Activated B cell treated with CpG ODN at 0.5 μM for 24 hours (primary cell): ENCODE data around the gene ADAM12. TPM values are rescaled to one million over a fixed set of nuclear protein-coding genes. Genes with fewer than 3 reads are reported as not detected.

ENCODE experiments used
- ATAC-seq: fragments of 200-7000 bp; cut with Tn5 transposase; one replicate; pipeline ENCODE4 v1.10.0; 2021; ENCODE audit warnings: low read depth, mild to moderate bottlenecking, moderate library complexity
- CTCF ChIA-PET: fragments of 350-600 bp; sonication (Branson Sonifier 250); formaldehyde crosslinking; loops from one replicate; lab custom pipeline; 2021; ENCODE audit warnings: antibody characterized with exemption; lab: Charles Lee
- POLR2A ChIA-PET: fragments of 350-600 bp; sonication (Branson Sonifier 250); formaldehyde crosslinking; loops from one replicate; lab custom pipeline; 2021; ENCODE audit warnings: antibody characterized with exemption; lab: Charles Lee
- DNase-seq: peaks from one replicate; pipeline ENCODE4 v3.0.0; 2022
- H3K27ac Mint-ChIP-seq: one replicate; pipeline ENCODE4 v1.8.0; 2020; ENCODE audit warnings: mixed read lengths
- H3K27me3 Mint-ChIP-seq: one replicate; pipeline ENCODE4 v1.8.0; 2021; ENCODE audit warnings: mixed read lengths
- H3K36me3 Mint-ChIP-seq: one replicate; pipeline ENCODE4 v1.8.0; 2021; ENCODE audit warnings: low read depth, mixed read lengths
- H3K4me1 Mint-ChIP-seq: one replicate; pipeline ENCODE4 v1.8.0; 2021; ENCODE audit warnings: mixed read lengths
- H3K4me3 Mint-ChIP-seq: one replicate; pipeline ENCODE4 v1.8.0; 2020; ENCODE audit warnings: mild to moderate bottlenecking, mixed read lengths
- H3K9me3 Mint-ChIP-seq: one replicate; pipeline ENCODE4 v1.8.0; 2020; ENCODE audit warnings: mixed read lengths
- CTCF ChIP-seq: fragments of 200-600 bp; IDR thresholded peaks from one replicate; pipeline ENCODE4 v1.8.0; 2022; ENCODE audit warnings: antibody characterized with exemption, mild to moderate bottlenecking
- intact Hi-C: fragments of 100-400 bp; cut with micrococcal nuclease; formaldehyde crosslinking; loops from one replicate; pipeline ENCODE4 v1.15.1; 2024
- total RNA-seq: library from RNA; stranded (reverse); gene quantifications from 2 replicates; pipeline ENCODE4 v1.2.3, GENCODE V29; 2022

The ADAM12 gene
- total RNA-seq, 1 donor from 2014 or later = 0.84 TPM

- Mint-ChIP-seq H3K9me3 (no peaks in the 10 kb centered on the region), H3K4me1 (no peaks in the 10 kb centered on the region), H3K36me3 (no peaks in the 10 kb centered on the region), H3K4me3 (no peak overlapping the region), H3K27ac (no peak overlapping the region), H3K27me3 (peaks cover 5% of the 10 kb centered on the region)
- intact Hi-C loops = no loop called here
- ATAC-seq (no peak), DNase-seq (no peak)
- CTCF ChIA-PET = no interaction called here
- POLR2A ChIA-PET = no interaction called here
- TF ChIP-seq CTCF = no peak
Observed at GRCh38 chr10:126207851-126208250, 180.4 kb downstream of the ADAM12 start.

DNA sequence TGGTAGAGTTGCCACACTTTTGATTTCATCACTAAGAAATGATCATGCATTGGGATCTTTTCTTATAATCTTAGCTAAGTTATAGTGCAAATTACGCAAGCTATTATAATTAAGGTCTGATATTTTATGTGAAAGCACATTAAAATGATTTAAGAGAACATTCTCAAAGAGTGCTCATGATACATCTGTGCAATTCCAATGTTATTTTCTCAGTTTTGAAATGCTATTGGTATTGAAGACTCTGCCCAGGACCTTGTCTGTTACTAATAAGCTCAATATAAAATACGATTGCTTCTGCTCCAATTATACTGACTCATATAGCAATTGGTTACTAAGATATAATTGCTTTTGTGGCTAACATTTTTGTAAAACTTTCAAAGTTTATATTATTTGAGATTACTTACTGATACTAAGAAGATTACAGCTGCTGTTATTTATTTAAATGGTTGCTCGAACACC lies 180.9 kb downstream of the ADAM12 start:
- Mint-ChIP-seq H3K4me3 (no peak overlapping the region), H3K4me1 (no peaks in the 10 kb centered on the region), H3K9me3 (no peaks in the 10 kb centered on the region), H3K36me3 (no peaks in the 10 kb centered on the region), H3K27me3 (peaks cover 5% of the 10 kb centered on the region), H3K27ac (no peak overlapping the region)
- TF ChIP-seq CTCF = no peak
- POLR2A ChIA-PET = no interaction called here
- CTCF ChIA-PET = no interaction called here
- no peak for DNase-seq
- intact Hi-C loops = no loop called here
- ATAC-seq = no peak

DNA sequence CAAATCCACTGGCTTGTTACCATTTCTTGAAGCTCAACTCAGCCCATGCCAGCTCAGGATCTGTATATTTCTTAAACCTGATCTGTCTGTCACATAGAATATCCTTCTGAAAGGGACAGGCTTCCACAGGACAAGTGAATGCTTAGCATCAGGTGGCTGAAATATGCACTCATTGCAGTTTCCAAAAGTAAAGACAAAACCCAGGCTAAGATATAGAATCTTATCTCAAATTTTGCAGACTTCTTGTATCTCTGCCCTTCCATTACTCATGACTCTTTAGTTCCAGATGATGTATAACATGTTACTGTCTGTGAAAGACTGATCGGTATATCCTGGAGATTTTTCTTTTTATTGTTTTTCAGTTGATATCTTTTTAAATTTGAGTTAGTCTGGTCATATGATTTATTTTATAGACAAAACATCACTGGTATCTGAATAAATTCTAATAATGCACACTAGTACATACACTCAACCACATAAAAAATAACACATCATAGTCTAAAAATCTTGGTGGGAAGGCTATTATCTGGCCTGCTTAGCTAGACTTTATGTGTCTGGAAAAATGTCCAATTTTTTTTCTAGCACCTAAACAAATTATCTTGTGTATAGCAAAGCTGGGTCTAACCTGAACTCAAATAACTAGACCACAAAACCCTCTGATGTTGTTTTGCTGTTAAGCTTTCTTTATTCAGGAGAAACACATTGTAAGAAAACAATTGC lies 182.6 kb downstream of the ADAM12 start:
- Mint-ChIP-seq H3K27me3 (peaks cover 4% of the 10 kb centered on the region), H3K36me3 (no peaks in the 10 kb centered on the region), H3K4me1 (no peaks in the 10 kb centered on the region), H3K27ac (no peak overlapping the region), H3K9me3 (no peaks in the 10 kb centered on the region), H3K4me3 (no peak overlapping the region)
- ChIA-PET CTCF (no interaction called here), POLR2A (no interaction called here)
- TF ChIP-seq CTCF = no peak
- intact Hi-C loops = no loop called here
- DNase-seq (no peak), ATAC-seq (no peak)

- Mint-ChIP-seq H3K4me1 (no peaks in the 10 kb centered on the region), H3K27ac (no peak overlapping the region), H3K36me3 (no peaks in the 10 kb centered on the region), H3K4me3 (no peak overlapping the region), H3K9me3 (no peaks in the 10 kb centered on the region), H3K27me3 (no peaks in the 10 kb centered on the region)
- intact Hi-C loops = no loop called here
- CTCF ChIA-PET = no interaction called here
- no peak for TF ChIP-seq CTCF
- DNase-seq (no peak), ATAC-seq (no peak)
- POLR2A ChIA-PET = no interaction called here
Observed at GRCh38 chr10:126204320-126204719, 184.0 kb downstream of the ADAM12 start.

DNA sequence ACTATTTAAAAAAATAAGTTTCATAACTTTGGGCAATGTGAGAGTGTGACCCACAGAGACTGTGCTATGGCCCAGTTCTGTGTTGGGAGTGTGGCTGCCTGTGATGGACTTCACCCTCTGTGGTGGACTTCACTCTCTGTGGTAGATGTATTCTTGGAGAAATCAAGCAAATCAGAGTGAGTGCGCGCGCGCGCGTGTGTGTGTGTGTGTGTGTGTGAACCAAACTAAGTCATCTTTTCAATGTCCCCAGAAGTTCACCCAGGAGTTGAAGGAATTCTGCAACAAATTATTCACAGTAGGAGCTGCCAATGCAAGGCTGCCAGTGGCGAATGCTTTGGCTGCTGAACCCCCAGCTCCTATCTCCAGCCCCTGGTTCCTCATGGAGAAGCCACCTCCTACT lies 184.5 kb downstream of the ADAM12 start:
- ATAC-seq (no peak), DNase-seq (no peak)
- TF ChIP-seq CTCF = no peak
- intact Hi-C loops = no loop called here
- Mint-ChIP-seq H3K4me3 (no peak overlapping the region), H3K27me3 (no peaks in the 10 kb centered on the region), H3K27ac (peak overlapping the region; percentile 27), H3K4me1 (no peaks in the 10 kb centered on the region), H3K36me3 (no peaks in the 10 kb centered on the region), H3K9me3 (no peaks in the 10 kb centered on the region)
- POLR2A ChIA-PET = no interaction called here
- CTCF ChIA-PET = no interaction called here
